ENCODE measurements around the gene VAMP5.
"Not testable (repeated sequence)": the region's sequence is repeated elsewhere in the genome, so short reads cannot be mapped to it uniquely, and the experiment has no call there.

The VAMP5 gene

DNA sequence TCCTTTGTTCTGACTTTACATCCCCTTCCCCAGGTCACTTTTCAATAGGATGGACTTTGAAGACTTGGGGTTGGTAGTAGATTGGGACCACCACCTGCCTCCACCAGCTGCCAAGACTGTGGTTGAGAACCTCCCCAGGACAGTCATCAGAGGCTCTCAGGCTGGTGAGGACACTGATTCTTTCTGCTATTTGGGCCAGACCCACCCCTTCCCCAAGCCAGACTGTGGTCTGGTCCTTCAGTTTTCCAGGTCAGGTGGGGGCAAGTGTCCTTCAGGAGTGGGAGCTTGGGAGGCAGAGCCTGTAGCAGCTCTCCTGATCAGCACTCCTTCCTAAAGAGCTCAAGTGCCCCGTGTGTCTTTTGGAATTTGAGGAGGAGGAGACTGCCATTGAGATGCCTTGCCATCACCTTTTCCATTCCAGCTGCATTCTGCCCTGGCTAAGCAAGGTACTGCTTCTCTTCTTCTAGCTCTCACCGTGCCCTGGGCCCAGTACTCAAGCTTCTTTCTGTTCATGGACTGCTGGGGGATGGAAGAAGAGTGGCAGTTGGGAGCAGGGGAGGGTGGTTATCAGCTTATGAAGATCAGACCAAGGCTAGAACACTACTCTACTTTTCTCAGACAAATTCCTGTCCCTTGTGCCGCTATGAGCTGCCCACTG is 12.4 kb downstream of the VAMP5 start:
- TF ChIP-seq ZNF274 (IDR thresholded peaks at IDR 0.05; ENCODE audit: low read depth, low read length) = no peak
- H3K4me3 ChIP-seq (ENCODE audit: low read length) = peak overlapping the region; percentile 91

- TF ChIP-seq ZNF274 (IDR thresholded peaks at IDR 0.05; ENCODE audit: low read depth, low read length) = no peak
Measured at GRCh38 chr2:85597241-85597640, 13.0 kb downstream of the VAMP5 start.

GRCh38 chr2:85598594-85599340 is 14.5 kb downstream of the VAMP5 start:
- TF ChIP-seq ZNF274 (IDR thresholded peaks at IDR 0.05; ENCODE audit: low read depth, low read length) = no peak
- H3K4me3 ChIP-seq (ENCODE audit: low read length) = no peak overlapping the region

More at GRCh38 chr2:85597241-85597640, 13.0 kb downstream of the VAMP5 start:
- H3K4me3 ChIP-seq (ENCODE audit: low read length) = no peak overlapping the region

DNA sequence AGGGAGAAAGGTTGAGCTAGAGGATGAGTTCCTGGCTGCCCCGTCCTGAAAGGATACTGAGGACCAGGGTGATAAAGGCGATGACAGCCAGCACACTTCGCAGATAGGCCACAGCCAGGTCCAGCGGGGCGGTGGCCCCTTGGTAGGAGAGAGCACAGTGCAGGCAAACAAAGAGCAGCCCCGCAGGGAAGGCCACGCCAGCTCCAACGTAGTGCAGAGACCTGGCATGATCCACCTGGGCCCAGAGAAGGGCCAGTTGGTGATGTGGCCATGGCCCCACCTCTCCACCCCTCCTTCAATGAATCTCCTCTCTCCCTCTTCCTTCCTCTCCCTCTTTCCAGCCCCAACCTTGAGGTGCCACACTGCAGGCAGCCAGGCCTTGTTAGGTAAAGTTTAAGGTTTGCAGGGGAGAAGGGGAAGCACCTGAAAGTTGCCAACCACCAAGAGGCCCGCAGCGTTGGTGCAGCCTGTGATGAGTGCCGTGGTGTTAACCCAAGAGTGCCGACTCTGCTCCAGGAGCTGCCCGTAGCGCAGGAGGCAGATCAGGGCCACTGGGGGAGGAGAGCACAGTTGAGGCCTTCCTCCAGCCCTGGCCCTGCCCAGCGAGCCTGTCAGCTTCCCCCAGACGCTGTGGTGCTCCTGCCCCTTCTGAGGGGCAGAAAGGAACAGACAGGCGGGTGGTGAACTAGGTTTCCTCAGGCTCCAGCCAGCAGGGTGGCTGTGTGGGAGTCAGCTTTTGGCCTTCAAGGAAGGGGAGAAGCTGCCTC is 15.4 kb downstream of the VAMP5 start:
- TF ChIP-seq ZNF274 (IDR thresholded peaks at IDR 0.05; ENCODE audit: low read depth, low read length) = no peak
- no peak overlapping the region for H3K4me3 ChIP-seq (ENCODE audit: low read length)

- no peak for TF ChIP-seq ZNF274 (IDR thresholded peaks at IDR 0.05; ENCODE audit: low read depth, low read length)
- no peak overlapping the region for H3K4me3 ChIP-seq (ENCODE audit: low read length)
Measured at GRCh38 chr2:85600235-85600575, 16.0 kb downstream of the VAMP5 start.

DNA sequence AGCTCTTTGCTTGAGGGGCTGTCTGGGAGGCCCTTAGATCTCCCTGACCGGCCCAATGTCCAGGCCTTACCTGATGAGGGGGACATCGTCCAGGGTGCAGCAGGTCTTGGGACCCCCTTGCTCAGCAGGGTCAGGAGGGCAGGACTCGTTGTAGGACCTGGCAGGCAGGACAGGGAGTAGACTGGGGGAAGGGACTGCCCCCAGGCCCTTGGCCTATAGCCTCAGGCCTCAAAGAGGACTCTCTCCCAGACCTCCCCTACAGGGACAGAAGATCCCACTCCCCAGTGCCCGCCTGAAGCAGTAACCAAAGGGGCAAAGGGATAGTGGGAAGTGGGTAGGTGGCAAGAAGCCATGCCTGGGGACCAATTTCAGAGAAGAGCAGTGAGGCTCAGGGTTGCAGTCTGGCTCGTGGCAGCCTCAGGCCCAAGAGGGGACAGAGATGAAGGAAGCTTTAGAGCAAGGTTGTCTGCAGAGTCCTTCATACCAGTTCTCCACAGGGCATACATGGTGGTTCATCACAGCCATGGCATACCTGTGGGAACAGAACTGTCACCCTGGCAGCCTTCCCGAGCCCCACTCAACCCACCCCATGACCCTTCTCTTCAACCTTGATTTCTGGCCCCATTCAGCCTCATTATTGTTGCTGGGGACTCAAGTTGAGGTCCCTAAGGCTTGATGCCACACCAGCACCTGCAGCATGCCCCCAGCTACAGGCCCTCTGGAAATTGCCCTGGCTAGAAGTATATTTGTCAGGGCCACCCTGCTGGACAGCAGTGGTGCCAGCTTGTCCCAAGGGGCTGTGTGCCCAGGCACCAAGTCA is 16.9 kb downstream of the VAMP5 start:
- TF ChIP-seq ZNF274 (IDR thresholded peaks at IDR 0.05; ENCODE audit: low read depth, low read length) = no peak
- H3K4me3 ChIP-seq (ENCODE audit: low read length) = no peak overlapping the region

DNA sequence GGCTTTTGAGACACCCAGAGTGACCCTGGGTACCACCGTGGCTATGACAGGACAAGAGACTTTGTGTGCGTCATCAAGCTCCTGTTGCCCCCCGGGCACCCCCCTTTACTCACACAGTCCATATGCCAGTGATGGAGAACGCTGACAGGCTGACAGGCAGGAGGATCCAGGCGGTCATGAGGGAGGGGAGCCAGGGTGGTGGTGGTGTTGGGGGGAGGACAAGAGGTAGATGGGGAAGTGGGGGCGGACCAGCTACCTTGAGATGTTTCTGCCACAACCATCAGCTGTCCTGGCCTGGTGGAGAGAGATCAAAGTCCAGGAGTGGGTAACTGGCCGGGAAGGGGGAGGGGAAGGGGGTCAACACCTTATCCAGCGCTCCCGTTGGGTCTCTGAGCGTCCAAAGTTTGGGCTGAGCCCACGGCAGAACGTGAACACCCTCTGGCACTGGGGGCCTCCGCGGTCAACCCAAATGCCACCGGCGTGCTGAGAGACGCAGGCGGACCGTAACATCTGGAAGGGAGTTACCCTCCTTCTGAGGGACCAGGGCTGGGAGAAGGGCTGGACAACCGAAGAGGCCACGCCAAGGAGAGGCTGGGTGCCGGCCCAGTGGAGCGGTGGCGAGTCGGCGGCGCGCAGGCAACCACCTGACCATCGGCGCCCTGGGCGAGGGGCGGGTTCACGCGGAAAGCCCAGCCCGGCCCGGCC is 17.7 kb downstream of the VAMP5 start:
- TF ChIP-seq ZNF274 (IDR thresholded peaks at IDR 0.05; ENCODE audit: low read depth, low read length) = no peak
- peak overlapping the region; percentile 53; the same call in 1 of the 2 replicates for H3K4me3 ChIP-seq (ENCODE audit: low read length)

DNA sequence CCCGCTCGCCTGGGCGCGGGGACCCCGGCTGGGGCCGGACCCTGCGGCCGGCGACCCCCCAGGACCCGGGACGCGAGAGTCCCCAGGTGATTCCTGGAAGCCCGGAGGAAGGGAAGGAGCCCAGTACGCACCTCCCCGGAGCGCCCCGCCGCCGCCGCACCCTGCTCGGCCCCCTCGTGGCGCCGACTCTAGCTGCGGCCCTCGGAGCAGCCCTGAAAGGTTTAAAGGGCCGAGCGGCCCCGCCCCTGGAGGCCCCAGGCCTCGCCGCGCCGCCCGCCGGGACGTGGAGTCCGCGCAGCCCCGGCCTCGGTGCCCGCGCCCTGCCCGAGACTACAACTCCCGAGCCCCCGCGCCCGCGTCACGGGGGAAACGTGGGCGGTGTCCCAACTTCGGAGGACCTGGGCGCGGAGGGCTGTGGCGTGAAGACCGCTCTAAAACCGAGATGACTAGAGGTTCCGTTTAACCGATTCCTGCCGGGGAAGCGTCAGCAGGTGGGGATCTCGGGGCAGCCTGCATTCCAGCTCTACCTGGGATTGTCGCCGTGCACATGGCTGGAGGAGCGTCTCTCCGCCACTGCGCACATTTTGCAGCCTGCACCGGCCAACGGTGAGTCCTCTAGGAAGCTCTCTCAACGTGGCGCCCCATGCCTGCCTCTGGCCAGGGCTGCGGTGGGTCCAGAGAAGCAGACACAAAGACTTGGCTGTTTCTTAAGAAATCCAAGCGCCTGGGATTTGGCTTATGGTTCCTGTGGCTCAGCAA is 18.4 kb downstream of the VAMP5 start, which contains the start of gene TMEM150A:
Gene TMEM150A (minus strand): TSS at position 223 of the 759 bp plus-strand sequence. CDS start 750 bp downstream, outside the sequence.
- no peak for TF ChIP-seq ZNF274 (IDR thresholded peaks at IDR 0.05; ENCODE audit: low read depth, low read length)
- H3K4me3 ChIP-seq (ENCODE audit: low read length) = peak within 1 kb of the TSS; percentile 76

- not testable (repeated sequence) for H3K4me3 ChIP-seq (ENCODE audit: low read length)
Measured at GRCh38 chr2:85604133-85604444, 19.9 kb downstream of the VAMP5 start.

GRCh38 chr2:85604568-85605339 is 20.5 kb downstream of the VAMP5 start:
- H3K4me3 ChIP-seq (ENCODE audit: low read length) = no peak overlapping the region
- no peak for TF ChIP-seq ZNF274 (IDR thresholded peaks at IDR 0.05; ENCODE audit: low read depth, low read length)

GRCh38 chr2:85605406-85606115 is 21.3 kb downstream of the VAMP5 start:
- no peak for TF ChIP-seq ZNF274 (IDR thresholded peaks at IDR 0.05; ENCODE audit: low read depth, low read length)
- no peak overlapping the region for H3K4me3 ChIP-seq (ENCODE audit: low read length)

DNA sequence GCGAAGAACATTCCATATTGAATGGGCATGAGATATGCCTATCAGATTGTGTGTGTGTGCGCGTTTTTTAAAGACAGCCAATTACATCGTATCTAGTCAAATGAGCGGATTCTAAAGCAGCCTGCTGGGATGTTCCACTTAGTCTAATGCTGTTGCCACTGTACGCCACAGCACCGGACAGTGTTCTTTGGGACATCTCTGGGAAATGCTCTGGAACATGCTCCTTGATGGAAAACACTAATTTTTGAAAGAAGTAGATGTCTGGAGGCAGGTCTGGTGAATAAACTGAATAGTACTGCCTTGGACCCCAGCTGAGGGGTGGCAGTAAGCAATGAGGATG is 21.9 kb downstream of the VAMP5 start:
- TF ChIP-seq ZNF274 (IDR thresholded peaks at IDR 0.05; ENCODE audit: low read depth, low read length) = no peak
- H3K4me3 ChIP-seq (ENCODE audit: low read length) = no peak overlapping the region
